ES-I3 (cell line): ENCODE measurements around the gene CUTC.

Source experiments
- H3K36me3 ChIP-seq: 2 replicates; pipeline ENCODE4 v1.6.1; 2013; ENCODE audit warnings: mild to moderate bottlenecking, low read length, control low read depth, moderate library complexity; ENCODE audit not compliant: insufficient read depth
- H3K4me1 ChIP-seq: 2 replicates; pipeline ENCODE4 v1.6.1; 2013; ENCODE audit warnings: mild to moderate bottlenecking, control low read depth, low read length; ENCODE audit not compliant: insufficient read depth
- H3K9ac ChIP-seq: 2 replicates; pipeline ENCODE4 v1.6.1; 2013; ENCODE audit warnings: low read depth, mild to moderate bottlenecking, low read length, moderate library complexity
- H3K9me3 ChIP-seq: 2 replicates; pipeline ENCODE4 v1.6.1; 2013; ENCODE audit warnings: mild to moderate bottlenecking, low read length, moderate library complexity; ENCODE audit not compliant: control insufficient read depth, insufficient read depth

Gene CUTC, protein sequence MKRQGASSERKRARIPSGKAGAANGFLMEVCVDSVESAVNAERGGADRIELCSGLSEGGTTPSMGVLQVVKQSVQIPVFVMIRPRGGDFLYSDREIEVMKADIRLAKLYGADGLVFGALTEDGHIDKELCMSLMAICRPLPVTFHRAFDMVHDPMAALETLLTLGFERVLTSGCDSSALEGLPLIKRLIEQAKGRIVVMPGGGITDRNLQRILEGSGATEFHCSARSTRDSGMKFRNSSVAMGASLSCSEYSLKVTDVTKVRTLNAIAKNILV

DNA sequence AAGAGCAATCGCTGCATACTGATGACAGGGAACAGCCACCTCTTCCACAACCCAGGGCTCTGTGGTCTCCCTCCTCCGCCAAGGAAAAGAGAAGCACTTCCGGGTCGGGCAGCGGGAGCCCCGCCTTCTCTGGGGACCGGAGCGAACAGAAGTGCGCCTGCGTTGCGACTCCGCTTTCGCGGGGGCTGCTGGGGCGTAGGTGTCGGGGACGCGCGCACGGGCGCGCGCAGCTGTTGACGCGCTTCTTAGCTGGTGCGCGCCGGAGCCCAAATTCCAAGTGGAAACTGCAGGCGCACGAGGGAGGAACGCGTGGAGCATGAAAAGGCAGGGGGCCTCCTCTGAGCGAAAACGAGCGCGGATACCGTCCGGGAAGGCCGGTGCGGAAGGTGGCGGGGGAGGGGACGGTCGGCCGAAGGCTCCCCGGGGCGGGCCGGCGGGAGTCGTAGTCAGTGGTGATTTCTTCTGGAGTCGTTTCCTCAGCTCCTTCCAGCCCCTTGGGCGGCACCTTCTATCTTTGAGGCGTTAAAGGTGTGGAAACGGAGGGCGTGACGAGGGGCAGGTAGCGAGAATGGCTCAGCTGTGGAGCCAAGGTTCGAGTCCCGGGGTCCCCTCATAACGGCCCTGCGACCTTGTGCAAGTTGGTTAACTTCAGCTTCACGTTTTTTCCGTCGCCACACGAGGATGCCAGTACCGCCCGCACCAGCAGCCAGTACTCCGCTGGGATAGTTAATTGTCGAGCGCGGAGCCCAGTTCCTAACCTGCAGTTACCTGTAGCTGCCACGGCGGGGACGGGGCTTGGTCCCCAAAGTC lies at the start of gene CUTC, which contains the start of gene COX15:
Gene CUTC (plus strand): TSS at position 202 of the 810 bp plus-strand sequence. CDS start 115 bp downstream, at position 317.
Gene COX15 (minus strand): TSS at position 95 of the 810 bp plus-strand sequence. CDS start 78 bp downstream, at position 17.
- no peaks in the 10 kb centered on the region for H3K4me1 ChIP-seq
- peaks cover 7% of the 10 kb centered on the region; the same call in 1 of the 2 replicates for H3K36me3 ChIP-seq
- H3K9me3 ChIP-seq = no peaks in the 10 kb centered on the region

GRCh38 chr10:99682752-99683151 lies 49.3 kb upstream of the CUTC start:
- Histone ChIP-seq H3K4me1 (no peaks in the 10 kb centered on the region), H3K36me3 (no peaks in the 10 kb centered on the region), H3K9ac (no peak overlapping the region), H3K9me3 (no peaks in the 10 kb centered on the region)

More for the DNA sequence above, at the start of gene CUTC, which contains the start of gene COX15:
- H3K9ac ChIP-seq = peak within 1 kb of the TSS; percentile 96

DNA sequence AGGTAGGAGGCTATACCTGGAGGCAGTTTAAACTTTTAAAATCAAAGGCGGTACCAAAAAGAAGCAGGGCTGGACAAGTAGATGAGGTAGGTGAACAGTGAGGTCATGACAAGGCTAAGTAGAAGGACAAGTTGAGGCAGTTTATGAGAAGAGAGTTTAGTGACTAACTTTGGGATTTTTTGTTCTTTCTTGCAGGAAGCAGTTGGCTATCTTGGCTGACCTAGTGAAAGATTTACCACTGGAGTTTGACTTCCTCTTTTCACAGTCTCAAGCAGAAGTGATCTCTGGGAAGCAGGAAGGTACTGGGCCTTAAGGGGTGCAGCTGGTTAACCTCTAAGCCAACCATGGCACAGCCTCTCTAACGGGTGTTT lies 46.5 kb upstream of the CUTC start:
- Histone ChIP-seq H3K9ac (no peak overlapping the region), H3K36me3 (no peaks in the 10 kb centered on the region), H3K9me3 (no peaks in the 10 kb centered on the region), H3K4me1 (no peaks in the 10 kb centered on the region)

- no peaks in the 10 kb centered on the region for H3K9me3 ChIP-seq
- no peak overlapping the region for H3K9ac ChIP-seq
- H3K4me1 ChIP-seq = no peaks in the 10 kb centered on the region
- no peaks in the 10 kb centered on the region for H3K36me3 ChIP-seq
These were observed 42.6 kb upstream of the CUTC start for GRCh38 chr10:99689461-99689860.

DNA sequence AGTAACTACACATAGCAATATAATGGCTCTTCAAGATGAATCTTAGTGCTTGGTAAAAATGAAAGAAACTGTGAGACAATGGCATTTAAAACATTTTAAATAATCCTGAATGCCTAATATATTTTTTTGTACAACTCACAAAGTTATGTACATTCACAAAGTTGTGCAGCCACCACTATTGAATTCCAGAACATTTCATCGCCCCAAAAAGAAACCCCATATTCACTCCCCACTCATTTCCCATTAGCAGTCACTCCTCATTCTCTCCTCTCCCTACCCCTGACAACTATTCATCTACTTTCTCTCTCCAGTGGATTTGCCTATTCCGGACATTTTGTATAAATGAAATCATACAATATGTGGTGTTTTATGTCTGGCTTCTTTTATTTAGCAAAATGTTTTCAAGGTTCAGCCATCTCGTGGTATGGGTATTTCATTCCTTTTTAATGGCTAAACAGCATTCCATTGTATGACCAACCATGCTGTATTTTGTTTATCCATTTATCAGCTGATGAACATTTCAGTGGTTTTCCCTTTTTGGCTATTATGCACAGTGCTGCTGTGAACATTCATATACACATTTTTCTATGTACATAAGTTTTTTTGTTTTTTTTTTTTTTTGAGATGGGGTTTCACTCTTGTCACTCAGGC lies 38.0 kb upstream of the CUTC start:
- Histone ChIP-seq H3K9ac (no peak overlapping the region), H3K36me3 (peaks cover 13% of the 10 kb centered on the region), H3K4me1 (no peaks in the 10 kb centered on the region), H3K9me3 (no peaks in the 10 kb centered on the region)

GRCh38 chr10:99695761-99696160 lies 36.3 kb upstream of the CUTC start:
- no peak overlapping the region for H3K9ac ChIP-seq
- no peaks in the 10 kb centered on the region for H3K9me3 ChIP-seq
- no peaks in the 10 kb centered on the region for H3K4me1 ChIP-seq
- peaks cover 17% of the 10 kb centered on the region for H3K36me3 ChIP-seq

- H3K4me1 ChIP-seq = no peaks in the 10 kb centered on the region
- no peak overlapping the region for H3K9ac ChIP-seq
- no peaks in the 10 kb centered on the region for H3K9me3 ChIP-seq
- H3K36me3 ChIP-seq = peaks cover 21% of the 10 kb centered on the region
These were observed 33.4 kb upstream of the CUTC start for GRCh38 chr10:99698504-99699080.

DNA sequence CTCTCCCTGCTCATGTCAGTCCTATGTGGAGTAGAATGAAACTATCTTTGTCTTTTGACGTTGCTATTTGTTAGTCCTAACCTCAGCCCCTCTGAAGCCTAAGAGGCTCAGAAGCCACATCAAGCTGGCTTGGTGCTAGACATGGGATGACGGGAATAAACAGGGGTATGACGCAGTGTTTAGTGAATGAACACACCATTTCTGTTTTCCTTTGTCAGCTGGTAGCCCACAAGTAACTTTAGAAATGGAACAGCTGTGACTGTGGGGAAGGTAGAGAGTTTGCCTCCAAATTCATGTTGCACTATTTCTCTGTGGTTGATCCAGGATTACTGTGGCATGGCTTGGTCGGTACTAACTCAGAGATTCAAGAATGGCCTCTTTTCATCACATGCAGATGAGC lies 31.4 kb upstream of the CUTC start:
- Histone ChIP-seq H3K9me3 (no peaks in the 10 kb centered on the region), H3K36me3 (peaks cover 29% of the 10 kb centered on the region), H3K9ac (no peak overlapping the region), H3K4me1 (no peaks in the 10 kb centered on the region)

GRCh38 chr10:99708428-99709012 lies 23.5 kb upstream of the CUTC start:
- Histone ChIP-seq H3K9me3 (no peaks in the 10 kb centered on the region), H3K4me1 (0 out of 2 replicates have a peak, but pooled peaks cover 5% of the 10 kb centered on the region), H3K9ac (no peak overlapping the region), H3K36me3 (peaks cover 14% of the 10 kb centered on the region)

- H3K36me3 ChIP-seq = peaks cover 16% of the 10 kb centered on the region
- H3K4me1 ChIP-seq = 0 out of 2 replicates have a peak, but pooled peaks cover 5% of the 10 kb centered on the region
- H3K9me3 ChIP-seq = no peaks in the 10 kb centered on the region
- H3K9ac ChIP-seq = no peak overlapping the region
These were observed 22.4 kb upstream of the CUTC start for GRCh38 chr10:99709480-99710229.

DNA sequence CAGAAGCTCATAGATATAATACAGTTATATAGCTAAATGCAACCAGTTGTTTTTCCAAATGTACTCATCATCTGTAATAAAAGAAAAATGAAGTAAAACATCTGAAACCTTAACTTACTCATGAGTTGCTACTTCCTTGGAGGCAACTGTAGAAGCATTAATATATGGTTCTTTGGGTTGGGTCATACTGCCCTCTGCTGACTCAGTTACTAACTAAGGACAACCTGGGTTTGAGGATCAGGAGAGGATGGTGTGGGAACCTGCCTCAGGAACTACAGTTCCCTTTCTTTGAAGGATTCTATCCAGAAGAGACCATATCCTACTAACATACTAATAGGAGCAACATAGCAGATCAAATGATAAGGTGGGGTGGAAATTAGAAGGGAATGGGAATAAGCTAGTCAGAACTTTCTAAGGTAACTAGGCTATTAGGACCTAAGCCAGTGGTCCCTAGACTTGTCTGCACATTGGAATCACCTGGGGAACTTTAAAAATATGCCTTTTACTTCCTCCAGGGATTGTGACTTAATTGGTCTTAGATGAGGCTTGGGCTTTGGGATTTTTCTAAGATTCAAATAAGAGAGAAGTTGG lies 20.8 kb upstream of the CUTC start:
- H3K36me3 ChIP-seq = peaks cover 12% of the 10 kb centered on the region
- no peak overlapping the region for H3K9ac ChIP-seq
- 0 out of 2 replicates have a peak, but pooled peaks cover 5% of the 10 kb centered on the region for H3K4me1 ChIP-seq

DNA sequence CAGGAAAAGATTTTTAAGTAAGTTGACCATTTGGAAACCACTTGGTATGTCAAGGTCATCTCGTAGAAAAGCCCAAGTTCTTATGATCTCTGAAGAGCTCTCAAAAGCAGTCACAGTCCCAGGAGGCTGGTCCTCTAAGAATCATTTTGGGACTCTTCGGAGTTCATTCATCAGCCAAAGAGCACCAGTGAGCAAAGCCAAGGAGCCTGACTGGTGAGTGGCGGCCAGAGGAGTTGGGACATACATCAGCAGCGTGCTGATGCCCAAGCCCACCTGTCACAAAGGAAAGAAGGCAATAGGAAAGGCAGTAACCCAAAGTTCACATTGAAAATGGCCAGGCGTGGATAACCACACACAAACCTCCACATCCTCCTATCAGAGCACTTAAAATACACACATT lies 17.6 kb upstream of the CUTC start:
- Histone ChIP-seq H3K36me3 (peaks cover 25% of the 10 kb centered on the region), H3K4me1 (0 out of 2 replicates have a peak, but pooled peaks cover 4% of the 10 kb centered on the region), H3K9me3 (no peaks in the 10 kb centered on the region), H3K9ac (no peak overlapping the region)

More for the DNA sequence above, 20.8 kb upstream of the CUTC start:
- no peaks in the 10 kb centered on the region for H3K9me3 ChIP-seq

DNA sequence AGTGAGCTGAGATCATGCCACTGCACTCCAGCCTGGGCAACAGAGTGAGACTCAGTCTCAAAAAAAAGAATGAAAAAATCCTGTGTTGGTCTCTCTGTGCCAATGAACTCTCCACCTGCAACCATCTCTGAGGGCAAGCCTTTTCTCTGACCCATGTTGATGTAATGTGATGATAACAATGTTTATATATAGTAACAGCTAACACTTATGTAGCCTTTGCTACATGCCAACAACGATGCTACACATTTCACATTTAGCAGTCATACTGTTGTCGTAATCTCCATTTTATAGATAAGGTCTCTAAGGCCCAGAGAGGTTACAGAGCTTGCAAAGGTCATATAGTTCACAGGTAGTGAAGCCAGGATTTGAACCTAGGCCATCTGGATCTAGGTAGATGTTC lies 11.6 kb upstream of the CUTC start:
- no peaks in the 10 kb centered on the region for H3K9me3 ChIP-seq
- peaks cover 29% of the 10 kb centered on the region for H3K36me3 ChIP-seq
- H3K4me1 ChIP-seq = no peaks in the 10 kb centered on the region
- no peak overlapping the region for H3K9ac ChIP-seq
